ENCODE data around the gene KLF9.

The KLF9 gene

DNA sequence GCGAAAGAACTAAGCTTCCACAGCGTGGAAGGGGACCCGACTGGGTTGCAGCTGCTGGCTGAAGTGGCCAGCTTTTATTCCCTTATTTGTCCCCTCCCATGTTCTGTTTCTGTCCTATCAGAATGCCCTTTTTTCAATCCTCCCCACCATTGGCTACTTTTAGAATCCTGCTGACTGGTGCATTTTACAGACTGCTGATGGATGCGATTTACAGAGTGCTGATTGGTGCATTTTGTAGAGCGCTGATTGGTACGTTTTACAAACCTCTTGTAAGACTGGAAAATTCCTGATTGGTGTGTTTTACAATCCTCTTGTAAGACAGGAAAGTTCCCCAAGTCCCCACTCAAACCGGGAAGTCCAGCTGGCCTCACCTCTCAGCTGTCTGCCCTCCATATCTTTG is 50.7 kb downstream of the KLF9 start:
- ChIA-PET CTCF (interaction anchor here (0.6 kb wide), 1 partner anchor 343 kb away, joined by 4 read pairs; no protein-coding TSS in a partner anchor), POLR2A (interaction anchor here (1.1 kb wide), 1 partner anchor 55 kb away, joined by 6 read pairs; no protein-coding TSS in a partner anchor)
- Histone ChIP-seq H3K9me3 (ENCODE audit: control insufficient read depth, insufficient read depth, low read depth, low read length) (no peaks in the 10 kb centered on the region), H3K4me1 (ENCODE audit: control insufficient read depth, insufficient read depth, low read length) (no peaks in the 10 kb centered on the region), H3K36me3 (ENCODE audit: control insufficient read depth in 2 of 2, insufficient read depth in 1 of 2, low read length in 2 of 2) (peaks cover 0 to 7% of the 10 kb centered on the region in 2 experiments; a peak in 1 of 3 replicates), H3K27ac (ENCODE audit: extremely low read depth, low read depth, low read length) (no peak overlapping the region), H3K4me3 (ENCODE audit: low read depth, low read length) (no peak overlapping the region)
- TF ChIP-seq ZNF623 (tag by site-specific recombination; IDR thresholded peaks at IDR 0.05) (no peak), ZNF138 (tag by site-specific recombination; IDR thresholded peaks at IDR 0.05; ENCODE audit: borderline replicate concordance) (no peak), TRIM28 (IDR thresholded peaks at IDR 0.05; ENCODE audit: borderline replicate concordance, low read length) (no peak), ZNF558 (tag by site-specific recombination; IDR thresholded peaks at IDR 0.05) (no peak), ZBTB48 (tag by site-specific recombination; IDR thresholded peaks at IDR 0.05) (no peak), ZNF10 (tag by site-specific recombination; IDR thresholded peaks at IDR 0.05) (no peak), ZNF214 (tag by site-specific recombination; IDR thresholded peaks at IDR 0.05; ENCODE audit: borderline replicate concordance) (no peak), ZBTB1 (tag by site-specific recombination; IDR thresholded peaks at IDR 0.05) (no peak), ZEB2 (tag by site-specific recombination; IDR thresholded peaks at IDR 0.05) (no peak), ZNF398 (tag by site-specific recombination; IDR thresholded peaks at IDR 0.05) (no peak), ZNF791 (tag by site-specific recombination; IDR thresholded peaks at IDR 0.05) (no peak), ZNF433 (tag by site-specific recombination; IDR thresholded peaks at IDR 0.05; ENCODE audit: low read depth) (no peak), ZFP3 (tag by site-specific recombination; IDR thresholded peaks at IDR 0.05; ENCODE audit: low read depth) (no peak), ZNF26 (tag by site-specific recombination; IDR thresholded peaks at IDR 0.05) (no peak)
- TF ChIP-seq, protein P1, sequence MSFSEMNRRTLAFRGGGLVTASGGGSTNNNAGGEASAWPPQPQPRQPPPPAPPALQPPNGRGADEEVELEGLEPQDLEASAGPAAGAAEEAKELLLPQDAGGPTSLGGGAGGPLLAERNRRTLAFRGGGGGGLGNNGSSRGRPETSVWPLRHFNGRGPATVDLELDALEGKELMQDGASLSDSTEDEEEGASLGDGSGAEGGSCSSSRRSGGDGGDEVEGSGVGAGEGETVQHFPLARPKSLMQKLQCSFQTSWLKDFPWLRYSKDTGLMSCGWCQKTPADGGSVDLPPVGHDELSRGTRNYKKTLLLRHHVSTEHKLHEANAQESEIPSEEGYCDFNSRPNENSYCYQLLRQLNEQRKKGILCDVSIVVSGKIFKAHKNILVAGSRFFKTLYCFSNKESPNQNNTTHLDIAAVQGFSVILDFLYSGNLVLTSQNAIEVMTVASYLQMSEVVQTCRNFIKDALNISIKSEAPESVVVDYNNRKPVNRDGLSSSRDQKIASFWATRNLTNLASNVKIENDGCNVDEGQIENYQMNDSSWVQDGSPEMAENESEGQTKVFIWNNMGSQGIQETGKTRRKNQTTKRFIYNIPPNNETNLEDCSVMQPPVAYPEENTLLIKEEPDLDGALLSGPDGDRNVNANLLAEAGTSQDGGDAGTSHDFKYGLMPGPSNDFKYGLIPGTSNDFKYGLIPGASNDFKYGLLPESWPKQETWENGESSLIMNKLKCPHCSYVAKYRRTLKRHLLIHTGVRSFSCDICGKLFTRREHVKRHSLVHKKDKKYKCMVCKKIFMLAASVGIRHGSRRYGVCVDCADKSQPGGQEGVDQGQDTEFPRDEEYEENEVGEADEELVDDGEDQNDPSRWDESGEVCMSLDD (tag by site-specific recombination; IDR thresholded peaks at IDR 0.05) = no peak

- no peak for TF ChIP-seq ZNF24 (tag by site-specific recombination; IDR thresholded peaks at IDR 0.05)
- no peak for TF ChIP-seq GLIS1 (tag by site-specific recombination; IDR thresholded peaks at IDR 0.05)
- no peak for TF ChIP-seq ZNF521 (tag by site-specific recombination; IDR thresholded peaks at IDR 0.05)
- TF ChIP-seq, protein P2, sequence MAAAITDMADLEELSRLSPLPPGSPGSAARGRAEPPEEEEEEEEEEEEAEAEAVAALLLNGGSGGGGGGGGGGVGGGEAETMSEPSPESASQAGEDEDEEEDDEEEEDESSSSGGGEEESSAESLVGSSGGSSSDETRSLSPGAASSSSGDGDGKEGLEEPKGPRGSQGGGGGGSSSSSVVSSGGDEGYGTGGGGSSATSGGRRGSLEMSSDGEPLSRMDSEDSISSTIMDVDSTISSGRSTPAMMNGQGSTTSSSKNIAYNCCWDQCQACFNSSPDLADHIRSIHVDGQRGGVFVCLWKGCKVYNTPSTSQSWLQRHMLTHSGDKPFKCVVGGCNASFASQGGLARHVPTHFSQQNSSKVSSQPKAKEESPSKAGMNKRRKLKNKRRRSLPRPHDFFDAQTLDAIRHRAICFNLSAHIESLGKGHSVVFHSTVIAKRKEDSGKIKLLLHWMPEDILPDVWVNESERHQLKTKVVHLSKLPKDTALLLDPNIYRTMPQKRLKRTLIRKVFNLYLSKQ (tag by site-specific recombination; IDR thresholded peaks at IDR 0.05; ENCODE audit: borderline replicate concordance) = no peak
- no peak for TF ChIP-seq ZFHX2 (tag by site-specific recombination; conservative IDR thresholded peaks at IDR 0.05)
- no peak for TF ChIP-seq ZNF76 (tag by site-specific recombination; IDR thresholded peaks at IDR 0.05; ENCODE audit: borderline replicate concordance, low read depth)
- TF ChIP-seq ZFP69B (tag by site-specific recombination; IDR thresholded peaks at IDR 0.05) = no peak
- no peak for TF ChIP-seq ZNF221 (tag by site-specific recombination; IDR thresholded peaks at IDR 0.05; ENCODE audit: borderline replicate concordance)
- TF ChIP-seq GFI1B (tag by site-specific recombination; IDR thresholded peaks at IDR 0.05) = no peak
- no peak for TF ChIP-seq KLF16 (tag by site-specific recombination; IDR thresholded peaks at IDR 0.05)
- no peaks in the 10 kb centered on the region for H3K4me1 ChIP-seq (ENCODE audit: control insufficient read depth, insufficient read depth, low read length)
- no peak overlapping the region for H3K4me3 ChIP-seq (ENCODE audit: low read depth, low read length)
- ChIA-PET POLR2A (no interaction called here), CTCF (no interaction called here)
- no peaks in the 10 kb centered on the region for H3K9me3 ChIP-seq (ENCODE audit: control insufficient read depth, insufficient read depth, low read depth, low read length)
- peaks cover 0 to 8% of the 10 kb centered on the region in 2 experiments; a peak in 1 of 3 replicates for H3K36me3 ChIP-seq (ENCODE audit: control insufficient read depth in 2 of 2, insufficient read depth in 1 of 2, low read length in 2 of 2)
- no peak overlapping the region for H3K27ac ChIP-seq (ENCODE audit: extremely low read depth, low read depth, low read length)
Observed at GRCh38 chr9:70362952-70363351, 51.5 kb downstream of the KLF9 start.

Data from HEK293 (cell line).